K562 (cell line): ENCODE data around the gene DPEP2. TPM values are rescaled to one million over a fixed set of nuclear protein-coding genes. Genes with fewer than 3 reads are reported as not detected.

Source experiments
- ATAC-seq: fragments of 200-7000 bp; cut with Tn5 transposase; 3 replicates; pipeline ENCODE4 v1.9.1; 2020; ENCODE audit warnings: moderate library complexity
- BruUV-seq: library from RNA; stranded (reverse); fragments of 400-500 nt; replicated peaks from 2 replicates; lab custom pipeline; 2021; lab: Mats Ljungman, UMichigan
- CTCF ChIA-PET: fragments of 300-600 bp; formaldehyde crosslinking; extraction: SDS; loops from one replicate; lab custom pipeline; 2021; ENCODE audit warnings: low intra/inter-chr PET ratio; lab: Yijun Ruan, JAX
- POLR2A ChIA-PET: fragments of 300-600, 350-650 bp; sonication (Branson Sonifier 250); formaldehyde crosslinking; extraction: SDS; loops from one replicate; lab custom pipeline; 2021; ENCODE audit warnings: antibody characterized with exemption, inconsistent platforms; lab: Yijun Ruan, JAX
- DNase-seq, 4 experiments: peaks; one replicate each; pipeline versions ENCODE4 v3.0.0 to v3.0.0-alpha.2; 2011 to 2018; ENCODE audit warnings: low spot score in 3 of 4, mixed read lengths in 3 of 4; ENCODE audit errors: extremely low read depth in 1 of 4
- FAIRE-seq: peaks from 2 replicates; lab custom pipeline; 2011; peaks lifted over from hg19 to GRCh38; lab: Jason Lieb, UNC
- H2AFZ ChIP-seq: 2 replicates; pipeline ENCODE4 v1.6.0; 2011; ENCODE audit warnings: low read depth, low read length, control low read depth, inconsistent platforms
- H3K27ac ChIP-seq: fragments of 200-600 bp; 3 replicates; pipeline ENCODE4 v1.8.0; 2011; ENCODE audit warnings: low read depth, mild to moderate bottlenecking, control low read depth, inconsistent platforms, low read length, moderate library complexity, mixed read lengths; ENCODE audit errors: extremely low read depth
- H3K27me3 ChIP-seq, 2 experiments: fragments of 300-600 bp in 1 of 2; 2 replicates in 1 of 2; 3 replicates in 1 of 2; pipeline versions ENCODE4 v1.6.0 to v1.8.0; 2011; ENCODE audit warnings: inconsistent platforms in 2 of 2, low read length in 2 of 2, mild to moderate bottlenecking in 1 of 2, mixed read lengths in 1 of 2, moderate library complexity in 1 of 2; ENCODE audit not compliant: control insufficient read depth in 2 of 2, insufficient read depth in 2 of 2
- H3K36me3 ChIP-seq: fragments of 300-600 bp; 3 replicates; pipeline ENCODE4 v1.8.0; 2011; ENCODE audit warnings: mild to moderate bottlenecking, low read length, inconsistent platforms; ENCODE audit not compliant: control insufficient read depth, insufficient read depth
- H3K4me1 ChIP-seq, 2 experiments: fragments of 200-600 bp in 1 of 2; replicated peaks in 1 of 2; 2 replicates in 1 of 2; 3 replicates in 1 of 2; pipeline versions ENCODE4 v1.5.1 to v1.8.0; 2011; ENCODE audit warnings: inconsistent platforms in 2 of 2, low read length in 2 of 2, mild to moderate bottlenecking in 1 of 2, mixed read lengths in 1 of 2, moderate library complexity in 1 of 2; ENCODE audit not compliant: control insufficient read depth in 2 of 2, insufficient read depth in 2 of 2
- H3K4me2 ChIP-seq: 2 replicates; pipeline ENCODE4 v1.6.1; 2011; ENCODE audit warnings: low read length, control low read depth, inconsistent platforms, mixed read lengths; ENCODE audit not compliant: insufficient read depth
- H3K4me3 ChIP-seq: fragments of 200-600 bp; sonication (generic), shearing (Covaris generic); 2 replicates; pipeline ENCODE4 v1.5.1; 2016; ENCODE audit warnings: control low read depth, inconsistent platforms
- H3K79me2 ChIP-seq: fragments of 200-600 bp; 3 replicates; pipeline ENCODE4 v1.8.0; 2011; ENCODE audit warnings: low read length, inconsistent platforms; ENCODE audit not compliant: control insufficient read depth, insufficient read depth
- H3K9ac ChIP-seq, 2 experiments: 2 replicates each; pipeline versions ENCODE4 v1.6.0 to v1.6.1; 2011; ENCODE audit warnings: low read depth in 2 of 2, low read length in 2 of 2, control low read depth in 1 of 2, inconsistent platforms in 1 of 2, mild to moderate bottlenecking in 1 of 2, mixed read lengths in 1 of 2; ENCODE audit not compliant: insufficient read depth in 1 of 2
- H3K9me1 ChIP-seq: one replicate; pipeline ENCODE4 v1.6.0; 2011; ENCODE audit warnings: inconsistent platforms, mild to moderate bottlenecking, low read length, moderate library complexity; ENCODE audit not compliant: control insufficient read depth, insufficient read depth
- H3K9me3 ChIP-seq: replicated peaks from 2 replicates; pipeline ENCODE4 v1.5.1; 2011; ENCODE audit warnings: low read depth, low read length, inconsistent platforms; ENCODE audit not compliant: control insufficient read depth, insufficient read depth
- H4K20me1 ChIP-seq: replicated peaks from 2 replicates; pipeline ENCODE4 v1.6.1; 2011; ENCODE audit warnings: low read length, inconsistent platforms, mixed read lengths; ENCODE audit not compliant: control insufficient read depth, insufficient read depth
- BACH1 ChIP-seq: fragments of 200-800 bp; sonication (Bioruptor generic); IDR thresholded peaks from 2 replicates; pipeline ENCODE4 v1.6.1; 2016; ENCODE audit warnings: missing genetic modification characterization, missing compliant biosample characterization
- CREB3L1 ChIP-seq: fragments of 450-650 bp; IDR thresholded peaks from 2 replicates; pipeline ENCODE4 v1.6.1; 2014; ENCODE audit warnings: low read depth, mild to moderate bottlenecking, moderate library complexity, borderline replicate concordance
- MAX ChIP-seq: sonication (generic); formaldehyde crosslinking; IDR thresholded peaks from 2 replicates; pipeline ENCODE4 v1.9.0; 2022; ENCODE audit warnings: mild to moderate bottlenecking, missing genetic modification reagents
- PKNOX1 ChIP-seq: fragments of 450-650 bp; IDR thresholded peaks from 2 replicates; pipeline ENCODE4 v1.6.1; 2016
- POLR2G ChIP-seq: fragments of 200-400 bp; formaldehyde crosslinking; IDR thresholded peaks from 2 replicates; pipeline ENCODE4 v1.6.1; 2017; ENCODE audit warnings: low read depth, mild to moderate bottlenecking, antibody characterized with exemption, low read length, moderate library complexity
- RBBP5 ChIP-seq: fragments of 200-600 bp; sonication (generic); IDR thresholded peaks from 2 replicates; pipeline ENCODE4 v1.6.1; 2012; ENCODE audit warnings: borderline replicate concordance, mild to moderate bottlenecking, low read length, control low read depth, inconsistent platforms; ENCODE audit not compliant: insufficient read depth, poor library complexity, severe bottlenecking
- SFPQ ChIP-seq: fragments of 200-400 bp; formaldehyde crosslinking; IDR thresholded peaks from 2 replicates; pipeline ENCODE4 v1.6.1; 2017; ENCODE audit warnings: mild to moderate bottlenecking, low read depth, low read length, moderate library complexity
- SMARCA4 ChIP-seq: fragments of 450-650 bp; IDR thresholded peaks from 2 replicates; pipeline ENCODE4 v1.6.1; 2016
- STAT5A ChIP-seq: IDR thresholded peaks from 2 replicates; pipeline ENCODE4 v1.6.1; 2012; ENCODE audit warnings: low read length, inconsistent platforms, borderline replicate concordance
- ZBTB33 ChIP-seq: sonication (generic); formaldehyde crosslinking; IDR thresholded peaks from 2 replicates; pipeline ENCODE4 v1.8.1; 2023; ENCODE audit warnings: mild to moderate bottlenecking, missing genetic modification reagents
- ZNF175 ChIP-seq: fragments of 200-800 bp; sonication (Bioruptor generic); IDR thresholded peaks from 2 replicates; pipeline ENCODE4 v1.6.1; 2016; ENCODE audit warnings: low read depth, mild to moderate bottlenecking, missing genetic modification characterization, missing compliant biosample characterization
- WGBS: fragments of 100-300 bp; shearing (Covaris generic); methylation state at CpG from one replicate; pipeline ENCODE4 v1.1.6; 2016; ENCODE audit warnings: low coverage, mixed read lengths; ENCODE audit not compliant: insufficient coverage; ENCODE audit errors: missing lambda C conversion rate; 5-methylcytosine and 5-hydroxymethylcytosine counted together
- in situ Hi-C: fragments of 300-500 bp; cut with MboI; formaldehyde crosslinking; loops from 4 replicates; pipeline ENCODE4 v1.15.0; 2018; ENCODE audit warnings: inconsistent platforms, mixed read lengths
- intact Hi-C: fragments of 100-400 bp; cut with micrococcal nuclease; formaldehyde crosslinking; loops from 2 replicates; pipeline ENCODE4 v1.14.2; 2022
- polyA plus RNA-seq, 8 experiments: library from polyadenylated mRNA; depleted of rRNA in 4 of 8; stranded (reverse) in 5 of 8; unstranded in 3 of 8; fragments of >200 nt; fragmentation: Nextera tagmentation in 2 of 8; fragmentation: Illumina TruSeq in 1 of 8; extraction: Ambion mirVana in 2 of 8; extraction: Trizol in 1 of 8; gene quantifications; 2 replicates each; pipeline versions ENCODE4 v1.2.1 to v1.2.3, GENCODE V29; 2011 to 2014; ENCODE audit warnings: inconsistent platforms in 1 of 8, missing spikeins in 1 of 8
- total RNA-seq, 7 experiments: library from RNA; depleted of rRNA in 6 of 7; stranded (reverse); fragments of >200 nt in 6 of 7; fragmentation: Illumina TruSeq in 2 of 7; extraction: Trizol in 2 of 7; gene quantifications; 2 replicates each; pipeline versions ENCODE4 v1.2.1 to v1.2.3, GENCODE V29; 2011 to 2021; ENCODE audit warnings: low replicate concordance in 1 of 7

The DPEP2 gene
- total and polyA plus RNA-seq, 9 of the 15 experiments (the other 6 are each of a cell fraction or from before 2014, with no cell fraction given) = 0.14 to 1.2 (median 0.38) TPM

- TF ChIP-seq SFPQ (no peak), SMARCA4 (no peak), CREB3L1 (peak; percentile 85)
These were observed 31.3 kb downstream of the DPEP2 start (continued) for GRCh38 chr16:67967958-67968399.

GRCh38 chr16:67967183-67967957 lies 31.9 kb downstream of the DPEP2 start:
- in situ Hi-C loops (no loop called here), intact Hi-C loops (no loop called here)
- peak overlapping the region; percentile 97 for H2AFZ ChIP-seq
- peaks cover 28% of the 10 kb centered on the region for H3K79me2 ChIP-seq
- 12% methylated on average over 18 of the region's 18 CpGs for WGBS
- peak overlapping the region; percentile 84 for H3K4me3 ChIP-seq
- BruUV-seq = TSS peak; percentile 57
- no peaks in the 10 kb centered on the region for H3K27me3 ChIP-seq
- ChIA-PET POLR2A (interaction anchor here (1.0 to 1.8 kb wide), 3 partner anchors 7 to 24 kb away, joined by 3 to 9 read pairs (median 5); partner anchors contain the start of gene LCAT), CTCF (no interaction called here)
- H4K20me1 ChIP-seq = peaks cover 23% of the 10 kb centered on the region
- H3K36me3 ChIP-seq = peaks cover 29% of the 10 kb centered on the region; the same call in 2 of the 3 replicates
- DNase-seq (peak in 1 of 4 experiments; percentile 40), ATAC-seq (peak; percentile 4), FAIRE-seq (peak; percentile 82)
- H3K9ac ChIP-seq = peak overlapping the region; percentile 94 to 97
- peaks cover 23 to 49% of the 10 kb centered on the region in 2 experiments; a peak in 4 of 5 replicates for H3K4me1 ChIP-seq
- H3K9me1 ChIP-seq = peaks cover 8% of the 10 kb centered on the region
- H3K27ac ChIP-seq = peak overlapping the region; percentile 94
- H3K9me3 ChIP-seq = no peaks in the 10 kb centered on the region
- H3K4me2 ChIP-seq = peak overlapping the region; percentile 98
- 0 out of 2 replicates have a peak, but pooled peaks have one; percentile 10 for TF ChIP-seq PKNOX1
- TF ChIP-seq ZBTB33 = no peak
- no peak for TF ChIP-seq POLR2G
- peak; percentile 33 for TF ChIP-seq RBBP5
- no peak for TF ChIP-seq BACH1
- no peak for TF ChIP-seq STAT5A
- TF ChIP-seq MAX (CRISPR knock-in tag) = peak; percentile 37
- TF ChIP-seq ZNF175 (CRISPR knock-in tag) = no peak
